Measurements from ENCODE around the gene SIX6.

SIX6 gene

DNA sequence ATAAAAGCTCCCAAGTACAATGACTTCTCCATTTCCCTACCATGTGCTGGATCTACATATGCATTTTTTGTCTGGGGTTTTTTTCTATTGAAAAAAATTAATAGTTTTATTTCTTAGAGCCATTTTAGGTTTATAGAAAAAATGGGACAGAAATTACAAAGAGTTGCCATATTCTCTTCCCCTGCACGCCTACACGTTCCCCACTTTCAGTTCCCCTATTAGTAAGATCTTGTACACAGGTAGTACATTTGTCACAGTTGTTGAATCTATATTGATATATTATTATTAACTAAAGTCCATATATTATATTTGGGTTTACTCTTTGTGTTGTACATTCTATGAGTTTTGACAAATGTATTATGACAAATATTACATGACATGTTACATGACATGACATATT is 35.7 kb downstream of the SIX6 start:
- DNase-seq = no peak
- Mint-ChIP-seq H3K4me1 (no peaks in the 10 kb centered on the region), H3K36me3 (no peaks in the 10 kb centered on the region), H3K4me3 (no peak overlapping the region), H3K9me3 (peaks cover 3% of the 10 kb centered on the region), H3K27ac (no peak overlapping the region), H3K27me3 (peaks cover 9% of the 10 kb centered on the region)
- CTCF ChIA-PET = interaction anchor here (0.6 kb wide), 1 partner anchor 707 kb away, joined by 4 read pairs; no protein-coding TSS in a partner anchor

- no peaks in the 10 kb centered on the region for H3K36me3 Mint-ChIP-seq
- CTCF ChIA-PET = no interaction called here
- no peak overlapping the region for H3K27ac Mint-ChIP-seq
- DNase-seq = no peak
- H3K4me1 Mint-ChIP-seq = no peaks in the 10 kb centered on the region
- no peaks in the 10 kb centered on the region for H3K9me3 Mint-ChIP-seq
- H3K27me3 Mint-ChIP-seq = peaks cover 15% of the 10 kb centered on the region
- H3K4me3 Mint-ChIP-seq = no peak overlapping the region
Measured at GRCh38 chr14:60553808-60554207, 44.9 kb downstream of the SIX6 start.

DNA sequence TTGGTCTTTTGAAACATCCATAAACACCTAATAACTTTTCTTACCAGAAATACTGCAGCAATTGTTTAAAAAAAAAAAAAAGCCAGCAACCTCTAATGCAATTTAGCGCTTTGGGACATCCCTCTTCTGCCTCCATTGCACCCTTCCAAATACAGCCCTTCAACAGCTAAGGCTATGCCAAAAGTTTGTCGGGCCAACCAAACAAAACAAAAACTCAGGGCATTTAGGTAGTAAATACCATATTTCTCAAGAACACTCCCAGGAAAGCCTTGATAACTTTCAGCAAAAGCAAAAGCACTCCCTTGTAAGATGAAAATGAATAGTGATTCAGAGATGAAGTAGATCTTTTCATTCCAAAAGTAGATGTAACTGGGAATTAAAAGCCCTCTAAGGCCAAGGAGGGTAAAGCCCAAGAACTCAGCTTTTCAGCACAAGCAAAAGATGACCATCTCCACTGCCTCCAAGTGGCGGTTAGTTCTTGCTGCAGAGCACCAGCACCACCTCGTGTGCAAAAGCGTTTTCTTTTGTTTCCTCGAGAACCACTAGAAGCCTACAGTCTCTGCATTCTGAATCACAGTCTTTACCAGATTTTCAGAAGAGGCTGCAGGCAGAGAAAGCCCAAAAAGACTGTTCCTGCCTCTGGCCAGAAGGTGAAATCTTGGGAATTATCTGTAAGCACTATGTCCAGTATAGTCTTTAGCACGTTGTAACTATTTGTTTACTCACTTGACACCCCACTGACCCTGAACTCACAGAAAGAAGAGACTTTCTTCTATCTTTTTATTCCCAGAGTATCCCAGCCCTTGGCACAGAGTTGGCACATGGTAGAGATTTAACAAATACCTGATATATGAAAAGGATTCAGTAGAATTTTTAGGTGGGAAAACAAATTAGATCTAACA is 53.1 kb downstream of the SIX6 start:
- no peaks in the 10 kb centered on the region for H3K9me3 Mint-ChIP-seq
- no peaks in the 10 kb centered on the region for H3K4me1 Mint-ChIP-seq
- H3K4me3 Mint-ChIP-seq = no peak overlapping the region
- no peaks in the 10 kb centered on the region for H3K36me3 Mint-ChIP-seq
- no peak overlapping the region for H3K27ac Mint-ChIP-seq
- peaks cover 12% of the 10 kb centered on the region for H3K27me3 Mint-ChIP-seq
- peak; percentile 47 for DNase-seq
- CTCF ChIA-PET = interaction anchor here (0.7 to 3.4 kb wide), 6 partner anchors 44 to 502 kb away, joined by 3 to 19 read pairs (median 4); no protein-coding TSS in a partner anchor

Data from activated naive CD4-positive, alpha-beta T cell treated with anti-CD3 and anti-CD28 coated beads, Interleukin-2, amount 10 ng/mL, durations not matched to agents 7 days and 5 days (primary cell).